CD4-positive, alpha-beta memory T cell (primary cell): ENCODE results near the gene COL13A1. TPM values are rescaled to one million over a fixed set of nuclear protein-coding genes. Genes with fewer than 3 reads are reported as not detected.

Source experiments
- CTCF ChIA-PET: fragments of 350-600 bp; sonication (Branson Sonifier 250); formaldehyde crosslinking; loops from one replicate; lab custom pipeline; 2021; ENCODE audit warnings: inconsistent platforms; ENCODE audit not compliant: partially characterized antibody; lab: Charles Lee
- POLR2A ChIA-PET: fragments of 350-600 bp; sonication (Branson Sonifier 250); formaldehyde crosslinking; loops from one replicate; lab custom pipeline; 2021; ENCODE audit not compliant: partially characterized antibody; lab: Charles Lee
- DNase-seq, 5 donors: peaks; one replicate each; pipeline versions ENCODE4 v3.0.0 to v3.0.0-alpha.2; 2020 to 2022; ENCODE audit warnings: mixed read lengths in 1 of 5
- H3K27ac ChIP-seq: one replicate; pipeline ENCODE4 v1.7.0; 2013; ENCODE audit warnings: low read depth, low read length
- H3K27me3 ChIP-seq: 2 replicates; pipeline ENCODE4 v1.7.0; 2013; ENCODE audit warnings: mild to moderate bottlenecking, low read length, moderate library complexity; ENCODE audit not compliant: insufficient read depth
- H3K36me3 ChIP-seq: 2 replicates; pipeline ENCODE4 v1.7.0; 2013; ENCODE audit warnings: mild to moderate bottlenecking, low read length, moderate library complexity; ENCODE audit not compliant: insufficient read depth
- H3K4me1 ChIP-seq: 2 replicates; pipeline ENCODE4 v1.7.0; 2013; ENCODE audit warnings: mild to moderate bottlenecking, low read length, moderate library complexity; ENCODE audit not compliant: insufficient read depth
- H3K4me3 ChIP-seq, 2 donors: one replicate each; pipeline ENCODE4 v1.7.0; 2013; ENCODE audit warnings: low read length in 2 of 2, mild to moderate bottlenecking in 1 of 2
- H3K9me3 ChIP-seq, 2 donors: one replicate each; pipeline ENCODE4 v1.7.0; 2013; ENCODE audit warnings: low read length in 2 of 2, control low read depth in 1 of 2; ENCODE audit not compliant: control insufficient read depth in 1 of 2
- H3K27ac Mint-ChIP-seq, 7 donors: one replicate each; pipeline ENCODE4 v1.8.0; 2020 to 2021; ENCODE audit warnings: mixed read lengths in 7 of 7, mild to moderate bottlenecking in 6 of 7, inconsistent platforms in 3 of 7, moderate library complexity in 3 of 7
- H3K27me3 Mint-ChIP-seq, 2 donors: one replicate each; pipeline ENCODE4 v1.8.0; 2020 to 2021; ENCODE audit warnings: mixed read lengths in 2 of 2
- H3K36me3 Mint-ChIP-seq, 2 donors: one replicate each; pipeline ENCODE4 v1.8.0; 2020 to 2021; ENCODE audit warnings: mixed read lengths in 2 of 2, inconsistent platforms in 1 of 2, mild to moderate bottlenecking in 1 of 2
- H3K4me1 Mint-ChIP-seq, 4 donors: one replicate each; pipeline ENCODE4 v1.8.0; 2020 to 2021; ENCODE audit warnings: mixed read lengths in 4 of 4, mild to moderate bottlenecking in 1 of 4
- H3K4me3 Mint-ChIP-seq, 8 donors: one replicate each; pipeline ENCODE4 v1.8.0; 2020 to 2021; ENCODE audit warnings: mixed read lengths in 8 of 8, mild to moderate bottlenecking in 7 of 8, moderate library complexity in 6 of 8, inconsistent platforms in 3 of 8
- H3K9me3 Mint-ChIP-seq, 8 donors: one replicate each; pipeline ENCODE4 v1.8.0; 2020 to 2021; ENCODE audit warnings: mixed read lengths in 8 of 8, mild to moderate bottlenecking in 5 of 8, inconsistent platforms in 3 of 8, moderate library complexity in 1 of 8
- intact Hi-C: fragments of 100-400 bp; cut with micrococcal nuclease; formaldehyde crosslinking; loops from one replicate; pipeline ENCODE4 v1.15.1; 2023
- polyA plus RNA-seq, 2 donors: library from polyadenylated mRNA; unstranded; fragments of 300-500 nt; fragmentation: Illumina TruSeq; gene quantifications; one replicate each; pipeline ENCODE4 v1.2.3, GENCODE V29; 2021
- total RNA-seq, 2 experiments: library from RNA; stranded (reverse); gene quantifications; one replicate each; pipeline ENCODE4 v1.2.3, GENCODE V29; 2021

COL13A1 gene
- total and polyA plus RNA-seq, 4 experiments from 2014 or later = not detected

GRCh38 chr10:69774596-69774995 is 27.1 kb upstream of the COL13A1 start:
- H3K27ac ChIP-seq = no peak overlapping the region
- H3K36me3 ChIP-seq = no peaks in the 10 kb centered on the region
- ChIA-PET CTCF (no interaction called here), POLR2A (no interaction called here)
- H3K4me3 ChIP-seq = no peak overlapping the region
- no peaks in the 10 kb centered on the region for H3K9me3 Mint-ChIP-seq
- H3K27ac Mint-ChIP-seq = peak overlapping the region in 1 of 7 donors; percentile 2
- peaks cover 3 to 5% of the 10 kb centered on the region in 2 donors for H3K27me3 Mint-ChIP-seq
- no peak for DNase-seq
- intact Hi-C loops = no loop called here
- no peak overlapping the region for H3K4me3 Mint-ChIP-seq
- H3K4me1 Mint-ChIP-seq = no peaks in the 10 kb centered on the region
- no peaks in the 10 kb centered on the region for H3K4me1 ChIP-seq
- no peaks in the 10 kb centered on the region for H3K9me3 ChIP-seq
- H3K36me3 Mint-ChIP-seq = no peaks in the 10 kb centered on the region
- H3K27me3 ChIP-seq = no peaks in the 10 kb centered on the region

DNA sequence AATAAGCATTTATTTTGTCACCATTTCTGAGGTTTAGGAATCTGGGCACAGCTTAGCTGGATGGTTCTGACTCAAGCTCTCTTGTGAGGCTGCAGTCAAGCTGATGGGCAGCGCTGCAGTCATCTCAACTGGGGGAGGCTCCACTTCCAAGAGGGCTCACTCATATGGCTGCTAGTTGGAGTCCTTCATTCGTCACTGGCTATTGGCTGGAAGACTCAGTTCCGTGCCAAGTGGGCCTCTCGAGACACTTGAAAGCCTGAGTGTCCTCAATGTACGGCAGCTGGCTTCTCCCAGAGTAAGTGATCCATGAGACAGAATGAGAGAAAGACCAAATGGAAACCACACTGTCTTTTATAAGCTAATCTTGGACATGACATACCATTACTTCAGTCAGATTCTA is 21.6 kb upstream of the COL13A1 start:
- intact Hi-C loops = no loop called here
- H3K27ac Mint-ChIP-seq = no peak overlapping the region
- Histone ChIP-seq H3K27ac (no peak overlapping the region), H3K27me3 (no peaks in the 10 kb centered on the region), H3K9me3 (no peaks in the 10 kb centered on the region), H3K4me1 (no peaks in the 10 kb centered on the region), H3K36me3 (no peaks in the 10 kb centered on the region), H3K4me3 (no peak overlapping the region)
- no peaks in the 10 kb centered on the region for H3K4me1 Mint-ChIP-seq
- H3K36me3 Mint-ChIP-seq = no peaks in the 10 kb centered on the region
- CTCF ChIA-PET = interaction anchor here (0.8 kb wide), 1 partner anchor 9 kb away, joined by 4 read pairs; no protein-coding TSS in a partner anchor
- H3K4me3 Mint-ChIP-seq = no peak overlapping the region
- POLR2A ChIA-PET = no interaction called here
- no peaks in the 10 kb centered on the region for H3K9me3 Mint-ChIP-seq
- H3K27me3 Mint-ChIP-seq = peaks cover 0 to 3% of the 10 kb centered on the region in 2 donors
- no peak for DNase-seq

DNA sequence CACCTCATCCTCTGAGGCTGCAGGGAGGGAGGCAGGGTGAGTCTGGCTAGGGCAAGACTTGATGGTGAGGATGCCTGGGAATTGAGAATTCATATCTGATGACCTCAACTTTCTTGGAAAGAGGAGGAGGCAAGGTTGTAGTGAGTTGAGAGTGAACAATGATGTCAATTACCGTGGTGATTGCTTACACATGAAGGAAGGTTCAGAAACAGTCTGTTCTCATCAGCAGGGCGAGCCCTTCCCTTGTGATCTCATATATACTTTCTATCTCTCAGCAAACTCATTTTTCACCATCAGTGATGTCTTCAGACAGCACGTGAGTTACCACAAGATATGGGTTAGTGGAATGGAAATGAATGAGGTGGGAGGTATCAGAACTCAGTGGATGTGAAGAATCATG is 20.1 kb upstream of the COL13A1 start:
- no peaks in the 10 kb centered on the region for H3K4me1 Mint-ChIP-seq
- Histone ChIP-seq H3K27ac (no peak overlapping the region), H3K4me1 (no peaks in the 10 kb centered on the region), H3K9me3 (no peaks in the 10 kb centered on the region), H3K36me3 (no peaks in the 10 kb centered on the region), H3K4me3 (no peak overlapping the region), H3K27me3 (no peaks in the 10 kb centered on the region)
- DNase-seq = no peak
- H3K27ac Mint-ChIP-seq = no peak overlapping the region
- no peaks in the 10 kb centered on the region for H3K36me3 Mint-ChIP-seq
- peaks cover 0 to 9% of the 10 kb centered on the region in 2 donors for H3K27me3 Mint-ChIP-seq
- H3K9me3 Mint-ChIP-seq = no peaks in the 10 kb centered on the region
- CTCF ChIA-PET = interaction anchor here (1.6 kb wide), 1 partner anchor 18 kb away, joined by 5 read pairs; no protein-coding TSS in a partner anchor
- no peak overlapping the region for H3K4me3 Mint-ChIP-seq
- intact Hi-C loops = no loop called here
- POLR2A ChIA-PET = no interaction called here

DNA sequence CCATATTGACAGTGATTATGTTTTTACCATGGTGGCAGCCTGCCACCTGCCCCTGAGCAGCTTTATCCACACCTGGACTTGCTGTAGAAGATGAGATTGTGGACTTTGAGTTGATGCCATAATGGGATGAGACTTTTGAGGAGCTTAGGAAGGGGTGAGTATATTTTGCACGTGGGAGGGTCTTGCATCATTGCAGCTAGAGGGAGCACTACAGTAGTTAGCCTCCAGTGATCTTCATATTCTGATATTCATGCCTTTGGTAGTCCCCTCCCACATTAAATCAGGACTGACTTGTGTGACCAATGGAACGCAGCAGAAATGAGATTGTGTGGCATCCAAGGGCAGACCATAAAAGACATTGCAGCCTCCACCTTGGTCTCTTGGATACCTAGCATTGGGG is 18.2 kb upstream of the COL13A1 start:
- ChIA-PET POLR2A (no interaction called here), CTCF (interaction anchor here (0.6 kb wide), 1 partner anchor 1876 kb away, joined by 3 read pairs; no protein-coding TSS in a partner anchor)
- Mint-ChIP-seq H3K36me3 (no peaks in the 10 kb centered on the region), H3K27me3 (peaks cover 0 to 13% of the 10 kb centered on the region in 2 donors), H3K4me3 (no peak overlapping the region), H3K9me3 (no peaks in the 10 kb centered on the region), H3K4me1 (no peaks in the 10 kb centered on the region), H3K27ac (no peak overlapping the region)
- no peak for DNase-seq
- Histone ChIP-seq H3K27ac (no peak overlapping the region), H3K36me3 (no peaks in the 10 kb centered on the region), H3K4me1 (no peaks in the 10 kb centered on the region), H3K4me3 (no peak overlapping the region), H3K27me3 (no peaks in the 10 kb centered on the region), H3K9me3 (no peaks in the 10 kb centered on the region)
- intact Hi-C loops = no loop called here

DNA sequence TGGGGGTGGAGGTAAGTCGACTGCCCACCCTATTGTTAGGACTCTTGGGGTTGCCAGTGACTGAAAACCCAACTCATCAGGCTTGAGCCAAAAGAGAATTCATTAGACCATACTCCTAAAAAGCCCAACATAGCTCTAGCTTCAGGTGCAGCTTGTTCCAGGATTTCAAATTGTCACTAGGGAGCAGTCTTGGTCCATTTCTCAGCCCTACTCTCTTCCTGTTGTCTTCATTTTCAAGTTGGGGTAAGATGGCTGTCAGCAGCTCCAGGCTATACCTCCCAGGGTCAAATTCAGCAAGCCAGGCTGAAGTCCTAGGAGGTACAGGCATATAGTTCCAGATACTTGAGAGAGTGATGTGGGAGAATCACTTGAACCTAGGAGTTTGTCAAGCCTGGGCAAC is 14.9 kb upstream of the COL13A1 start:
- no peaks in the 10 kb centered on the region for H3K36me3 Mint-ChIP-seq
- Histone ChIP-seq H3K27ac (no peak overlapping the region), H3K4me1 (no peaks in the 10 kb centered on the region), H3K9me3 (no peaks in the 10 kb centered on the region), H3K27me3 (no peaks in the 10 kb centered on the region), H3K4me3 (no peak overlapping the region), H3K36me3 (no peaks in the 10 kb centered on the region)
- H3K27me3 Mint-ChIP-seq = peaks cover 4 to 13% of the 10 kb centered on the region in 2 donors
- intact Hi-C loops = no loop called here
- H3K9me3 Mint-ChIP-seq = peaks cover 0 to under 1% (median 0%) of the 10 kb centered on the region in 8 donors
- no peak overlapping the region for H3K4me3 Mint-ChIP-seq
- H3K4me1 Mint-ChIP-seq = no peaks in the 10 kb centered on the region
- no peak overlapping the region for H3K27ac Mint-ChIP-seq
- ChIA-PET CTCF (interaction anchor here (0.9 to 1.2 kb wide), 2 partner anchors 25 to 171 kb away, joined by 3 read pairs; no protein-coding TSS in a partner anchor), POLR2A (no interaction called here)
- DNase-seq = no peak

- intact Hi-C loops = no loop called here
- Histone ChIP-seq H3K36me3 (no peaks in the 10 kb centered on the region), H3K4me1 (no peaks in the 10 kb centered on the region), H3K9me3 (no peaks in the 10 kb centered on the region), H3K27me3 (no peaks in the 10 kb centered on the region), H3K27ac (no peak overlapping the region), H3K4me3 (no peak overlapping the region)
- Mint-ChIP-seq H3K27ac (no peak overlapping the region), H3K27me3 (peaks cover 4 to 13% of the 10 kb centered on the region in 2 donors), H3K4me3 (no peak overlapping the region), H3K36me3 (no peaks in the 10 kb centered on the region), H3K4me1 (no peaks in the 10 kb centered on the region), H3K9me3 (peaks cover 0 to 3% (median 0%) of the 10 kb centered on the region in 8 donors)
- ChIA-PET POLR2A (no interaction called here), CTCF (no interaction called here)
- no peak for DNase-seq
Measured at GRCh38 chr10:69787681-69788080, 14.0 kb upstream of the COL13A1 start.

GRCh38 chr10:69789164-69789576 is 12.5 kb upstream of the COL13A1 start:
- H3K27ac Mint-ChIP-seq = no peak overlapping the region
- H3K9me3 Mint-ChIP-seq = peaks cover 0 to 3% (median 0%) of the 10 kb centered on the region in 8 donors
- Histone ChIP-seq H3K36me3 (no peaks in the 10 kb centered on the region), H3K9me3 (no peaks in the 10 kb centered on the region), H3K27ac (no peak overlapping the region), H3K4me1 (no peaks in the 10 kb centered on the region), H3K4me3 (no peak overlapping the region), H3K27me3 (no peaks in the 10 kb centered on the region)
- H3K27me3 Mint-ChIP-seq = peaks cover 9 to 18% of the 10 kb centered on the region in 2 donors
- no peaks in the 10 kb centered on the region for H3K36me3 Mint-ChIP-seq
- ChIA-PET POLR2A (no interaction called here), CTCF (interaction anchor here (0.7 kb wide), 1 partner anchor 9 kb away, joined by 4 read pairs; no protein-coding TSS in a partner anchor)
- no peak for DNase-seq
- no peaks in the 10 kb centered on the region for H3K4me1 Mint-ChIP-seq
- intact Hi-C loops = no loop called here
- no peak overlapping the region for H3K4me3 Mint-ChIP-seq
